SW 1271 (cell line): ENCODE measurements around the gene CA10.

Experiments
- DNase-seq, 2 experiments: peaks; one replicate each; lab custom pipeline; 2025; lab: John Stamatoyannopoulos, UW

CA10 gene

DNA sequence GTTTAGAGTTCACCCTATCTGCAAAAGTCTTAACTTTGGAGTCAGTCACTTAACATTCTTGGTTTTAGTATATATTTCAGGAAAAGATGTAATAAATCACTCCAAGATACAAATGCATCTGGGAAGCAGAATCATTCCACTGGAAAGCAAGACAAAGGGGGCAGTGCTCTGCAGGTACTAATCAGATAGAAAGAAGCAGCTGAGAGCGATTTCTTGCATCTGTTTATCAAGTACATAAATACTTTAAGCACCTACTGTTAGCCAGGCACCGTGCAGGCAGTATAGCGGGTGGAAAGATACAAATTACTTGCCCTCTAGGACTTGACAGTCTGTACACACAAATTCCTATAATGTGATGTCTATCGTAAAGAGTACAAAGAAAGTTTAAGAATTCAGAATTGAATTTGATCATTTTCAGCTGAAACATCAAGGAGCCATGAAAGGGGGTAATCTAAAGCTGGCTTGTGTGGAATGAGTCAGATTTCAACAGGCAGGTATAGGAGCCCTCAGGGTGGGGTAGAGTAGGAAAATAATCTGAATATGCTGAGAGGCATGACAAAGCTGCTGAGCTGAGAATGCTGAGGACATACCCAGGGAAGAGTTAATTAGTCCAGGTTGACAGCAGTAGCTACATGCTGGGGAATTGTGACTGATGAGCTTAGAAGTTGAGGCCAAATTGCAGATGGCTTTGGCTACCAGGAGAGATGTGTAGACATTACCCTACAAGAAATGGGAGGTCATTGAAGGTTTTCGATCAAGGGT, 110.2 kb downstream of the CA10 start:
- DNase-seq: no peak

GRCh38 chr17:52047086-52047485, 111.4 kb downstream of the CA10 start:
- DNase-seq: no peak

- DNase-seq: no peak
Measured at GRCh38 chr17:52041123-52041617, 117.3 kb downstream of the CA10 start.

DNA sequence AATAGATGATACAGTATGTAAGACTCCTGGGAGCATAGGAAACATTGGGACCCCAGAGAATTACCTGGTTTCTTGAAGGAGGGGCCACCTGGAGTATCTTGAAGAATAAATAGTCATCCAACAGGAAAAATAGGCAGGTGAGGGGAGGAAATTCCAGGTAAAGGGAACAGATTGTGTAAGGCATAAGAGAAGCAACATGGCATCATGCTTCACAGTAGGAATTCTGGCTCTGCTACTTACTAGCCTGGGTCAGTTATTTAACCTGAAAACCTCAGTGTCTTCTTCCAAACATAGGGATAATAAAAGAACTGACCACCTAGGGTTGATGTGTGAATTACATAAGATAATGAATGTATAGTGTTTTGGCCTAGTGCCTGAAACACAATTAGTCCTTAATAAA, 122.1 kb downstream of the CA10 start:
- no peak for DNase-seq

DNA sequence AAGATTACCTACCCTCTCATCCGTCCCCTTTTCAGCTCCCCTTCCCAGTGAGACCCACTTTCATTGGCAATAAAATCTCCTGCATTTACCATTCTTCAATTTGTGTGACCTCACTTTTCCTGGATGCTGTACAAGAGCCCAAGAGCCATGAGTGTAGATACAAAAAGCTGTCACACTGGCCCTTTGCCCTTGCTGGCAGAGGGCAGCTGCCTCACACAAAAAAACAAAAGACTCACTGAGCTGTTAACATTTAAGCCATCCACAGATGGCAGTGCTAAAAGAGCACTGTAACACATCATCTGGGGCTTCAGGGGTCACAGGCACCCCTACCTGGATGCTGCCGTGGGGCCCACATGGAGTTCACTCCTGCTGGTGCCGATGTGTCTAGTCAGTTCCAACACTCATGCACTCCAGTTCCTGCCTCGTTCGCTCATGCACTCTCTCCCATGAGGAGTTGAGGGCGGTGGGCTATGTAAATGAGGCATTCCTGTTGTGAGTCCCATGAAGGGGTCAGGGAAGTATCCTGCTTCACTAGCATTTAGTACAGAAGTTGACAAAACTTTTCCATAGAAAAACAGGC, 123.1 kb downstream of the CA10 start:
- DNase-seq: no peak

DNA sequence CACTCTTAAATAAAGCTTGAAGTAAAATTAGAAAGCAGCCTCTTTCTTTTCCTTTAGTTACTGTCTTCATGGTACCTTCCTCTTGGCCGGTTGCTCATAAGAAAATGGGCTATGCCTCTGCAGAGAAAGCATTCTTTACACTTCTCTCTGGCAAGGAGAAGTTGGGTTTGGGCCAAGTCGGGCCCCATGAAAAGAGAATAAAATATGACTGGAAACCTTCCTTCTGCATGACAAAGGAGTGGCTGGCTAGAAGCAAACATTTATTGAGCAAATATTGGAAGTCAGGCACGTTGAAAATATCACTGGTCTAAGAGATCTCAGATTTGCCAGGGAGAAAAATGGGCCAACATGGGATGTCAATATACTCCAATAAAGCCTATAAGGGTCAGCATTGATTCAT, 126.1 kb downstream of the CA10 start:
- no peak for DNase-seq

DNA sequence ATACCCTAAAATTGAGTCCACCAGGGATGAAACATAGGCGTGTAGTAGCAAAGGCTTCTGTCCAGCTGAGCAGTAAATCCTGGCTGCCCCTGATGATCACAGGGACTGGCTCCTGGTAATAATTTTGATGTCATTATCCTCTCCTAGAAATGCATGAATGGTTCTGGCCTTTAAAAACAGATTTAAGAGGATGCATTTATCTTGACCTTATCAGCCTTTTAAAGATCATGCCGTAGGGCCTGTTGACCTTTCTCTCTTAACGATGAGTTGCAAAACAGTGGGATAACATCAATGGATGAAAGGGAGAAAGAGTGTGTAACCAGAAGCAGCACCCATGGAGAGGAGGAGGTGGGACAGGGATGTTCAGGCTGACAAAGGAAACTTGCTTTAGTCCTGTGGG, 128.5 kb downstream of the CA10 start:
- DNase-seq: no peak

GRCh38 chr17:52027620-52028295, 130.8 kb downstream of the CA10 start:
- DNase-seq: peak; percentile 28 to 83

- DNase-seq: peak in 1 of 2 experiments; percentile 15
Measured at GRCh38 chr17:52027081-52027480, 131.4 kb downstream of the CA10 start.

DNA sequence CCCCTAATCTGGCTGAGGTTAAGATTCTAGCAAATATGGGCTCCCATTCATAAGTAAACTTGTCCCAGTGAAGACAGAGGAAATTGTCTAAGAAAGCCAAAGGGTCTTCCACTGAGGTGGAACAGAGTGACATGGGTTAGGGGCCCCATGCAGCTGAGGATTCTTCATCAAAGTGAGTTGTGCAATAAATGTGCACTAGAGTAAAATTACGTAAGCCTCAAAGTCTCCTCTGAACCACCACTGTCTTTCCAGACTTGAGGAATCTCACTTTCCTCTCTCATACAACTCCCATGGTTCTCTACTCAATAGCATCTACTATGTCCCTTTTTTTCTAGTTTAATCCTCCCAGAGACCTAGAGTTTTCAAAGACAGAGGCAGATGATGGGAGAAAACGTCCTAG, 132.4 kb downstream of the CA10 start:
- no peak for DNase-seq

GRCh38 chr17:52025236-52025635, 133.3 kb downstream of the CA10 start:
- peak in 1 of 2 experiments; percentile 19 for DNase-seq

GRCh38 chr17:52024300-52024870, 134.1 kb downstream of the CA10 start:
- no peak for DNase-seq

DNA sequence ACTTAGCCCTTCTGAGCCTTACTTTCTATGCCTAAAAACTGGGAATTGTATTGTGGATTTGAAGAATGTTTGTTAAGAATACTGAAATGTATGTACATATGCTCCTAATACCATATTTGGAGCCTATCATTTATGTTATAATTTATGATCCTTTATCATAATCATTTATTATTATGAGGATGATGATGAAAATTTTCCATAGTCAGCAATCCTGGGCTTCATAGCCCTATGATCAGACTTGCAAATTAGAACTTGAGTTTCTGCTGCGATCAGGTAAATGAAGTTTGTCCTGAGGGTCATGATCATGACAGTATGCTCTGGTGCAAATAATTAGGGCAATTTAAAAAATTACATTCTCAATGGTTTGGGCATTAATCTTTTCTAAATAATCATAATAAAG, 147.4 kb downstream of the CA10 start:
- DNase-seq: no peak

GRCh38 chr17:51999654-52000053, 158.9 kb downstream of the CA10 start:
- no peak for DNase-seq

DNA sequence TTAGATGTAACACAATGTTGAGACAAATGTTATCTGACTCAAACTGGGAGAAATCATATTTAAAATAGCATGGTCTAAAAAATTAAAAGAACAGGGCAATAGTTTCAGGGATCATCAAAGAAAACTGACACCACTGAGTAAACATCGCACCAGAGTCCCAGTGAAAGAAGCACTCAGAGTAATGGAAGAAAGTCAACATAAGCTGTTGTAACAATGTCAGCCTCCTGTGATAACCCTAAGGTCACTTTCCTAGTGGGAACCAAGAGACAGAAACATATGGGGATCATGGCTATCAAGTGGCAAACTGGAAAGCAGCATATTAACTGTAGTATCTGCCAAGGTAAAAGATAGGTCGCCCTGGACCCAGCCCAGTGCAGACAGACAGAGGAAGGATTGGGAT, 160.8 kb downstream of the CA10 start:
- no peak for DNase-seq

DNA sequence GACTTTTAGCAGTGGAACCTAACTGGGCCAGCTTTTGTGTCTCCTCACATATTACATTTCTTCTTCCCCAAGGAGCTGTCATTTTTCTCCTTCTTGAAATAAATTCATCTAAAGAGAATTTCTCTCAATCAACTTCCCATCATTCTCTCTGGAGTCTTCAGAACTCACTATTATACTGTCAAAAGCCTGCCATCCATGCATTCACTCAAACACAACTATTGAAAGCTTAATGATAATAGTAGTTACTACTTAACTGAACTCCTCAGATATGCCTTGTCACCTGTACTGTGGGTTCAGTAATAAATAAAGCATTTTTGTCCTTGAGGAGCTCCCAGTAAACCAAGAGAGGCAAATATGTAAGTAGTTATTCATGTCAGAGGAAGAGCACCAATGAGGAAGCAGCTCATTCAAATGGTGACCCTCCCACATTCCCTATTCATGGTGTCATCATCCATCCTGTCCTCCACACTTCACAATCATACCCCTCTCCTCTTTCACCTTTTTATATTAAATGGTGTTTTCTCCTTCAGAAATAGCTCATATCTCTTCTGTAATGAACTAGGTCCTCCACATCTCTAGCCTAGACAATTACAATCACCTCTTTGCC, 162.6 kb downstream of the CA10 start:
- no peak for DNase-seq

- no peak for DNase-seq
Measured at GRCh38 chr17:51992864-51993416, 165.6 kb downstream of the CA10 start.

GRCh38 chr17:51971121-51971520, 187.4 kb downstream of the CA10 start:
- DNase-seq: no peak

DNA sequence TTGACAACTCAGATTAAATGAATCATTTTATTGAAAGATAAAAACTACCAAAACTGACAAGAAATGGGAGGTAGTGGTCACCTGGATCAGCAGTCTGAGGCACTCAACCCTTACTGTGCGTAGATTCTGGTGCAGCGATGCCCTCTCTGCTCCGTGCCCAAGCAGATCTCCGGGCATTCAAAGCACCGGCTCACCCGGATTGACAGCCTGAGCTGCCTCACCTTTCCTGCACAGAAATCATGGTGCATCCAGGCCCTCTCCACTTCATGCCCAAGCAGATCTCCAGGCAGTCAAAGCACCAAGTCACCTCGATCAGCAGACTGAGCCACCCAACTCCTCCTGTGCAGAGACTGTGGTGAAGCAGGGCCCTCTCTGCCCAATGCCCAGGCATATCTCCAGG, 196.8 kb downstream of the CA10 start:
- DNase-seq: no peak

DNA sequence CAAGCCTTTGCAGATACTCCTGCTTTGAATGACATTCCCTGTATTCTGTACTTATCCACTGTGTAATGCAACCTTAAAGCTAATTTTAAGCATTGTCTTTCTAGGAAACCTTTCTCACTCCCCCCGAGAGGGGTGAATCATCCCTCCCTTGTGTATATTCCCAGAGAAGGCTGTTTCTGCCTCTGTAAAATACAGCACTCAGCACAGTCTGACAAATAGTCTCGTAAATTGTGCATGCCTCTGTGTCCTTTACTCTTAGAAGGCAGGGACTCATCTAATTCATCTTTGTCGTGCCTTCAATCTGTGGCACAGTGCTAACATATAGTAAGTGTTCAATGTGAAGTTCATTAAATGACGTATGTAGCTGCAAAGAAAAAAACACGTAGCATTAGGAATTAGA, 200.7 kb downstream of the CA10 start:
- no peak for DNase-seq

GRCh38 chr17:51955245-51955644, 203.3 kb downstream of the CA10 start:
- no peak for DNase-seq

DNA sequence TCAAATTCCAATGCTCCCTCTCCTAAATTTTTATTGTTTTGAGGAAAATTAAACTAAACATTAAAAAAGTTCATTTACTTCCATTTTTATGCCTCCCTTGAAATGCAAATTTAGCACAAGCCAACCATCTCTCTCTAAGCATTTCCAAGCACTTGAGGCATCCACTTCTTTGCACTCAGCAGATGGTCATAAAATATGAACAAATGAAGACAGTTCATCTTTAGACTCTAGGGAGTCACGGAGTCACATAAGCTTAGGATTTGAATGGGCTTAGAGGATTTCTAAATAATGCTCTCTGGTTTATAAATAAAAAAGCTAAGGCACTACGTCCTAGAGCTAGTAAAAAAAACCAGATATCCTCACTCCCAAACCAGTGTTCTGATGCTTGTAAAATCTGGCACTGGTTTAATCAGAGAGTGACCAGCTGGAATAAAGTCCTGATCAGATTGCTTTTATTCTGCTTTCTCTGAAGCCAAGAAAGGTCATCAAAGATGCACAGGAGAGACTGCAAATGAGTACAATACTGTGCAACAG, 204.2 kb downstream of the CA10 start:
- DNase-seq: no peak
